Keratinocyte (primary cell): ENCODE results near the gene CEACAM19.

Experiments
- CTCF ChIP-seq, 3 experiments: IDR thresholded peaks in 1 of 3; conservative IDR thresholded peaks in 1 of 3; optimal IDR thresholded peaks in 1 of 3; 2 replicates in 2 of 3; 3 replicates in 1 of 3; pipeline versions ENCODE3 to v1.5.1; 2011; ENCODE audit warnings: low read length in 3 of 3, mild to moderate bottlenecking in 3 of 3, moderate library complexity in 2 of 3, control low read depth in 1 of 3, inconsistent platforms in 1 of 3; ENCODE audit not compliant: insufficient read depth in 2 of 3; ENCODE audit errors: extremely low read depth in 1 of 3
- EZH2 ChIP-seq: IDR thresholded peaks from one replicate; pipeline ENCODE4 v1.6.1; 2012; ENCODE audit warnings: inconsistent platforms, mild to moderate bottlenecking, low read length, moderate library complexity

GRCh38 chr19:44680536-44680935, 9.3 kb downstream of the CEACAM19 start:
- no peak for TF ChIP-seq CTCF (optimal IDR thresholded peaks at IDR 0.05 in 1 of 3, IDR thresholded peaks at IDR 0.05 in 1 of 3, conservative IDR thresholded peaks at IDR 0.05 in 1 of 3; ENCODE audit: extremely low read depth in 1 of 3, insufficient read depth in 2 of 3, low read length in 3 of 3)
- TF ChIP-seq EZH2, result no peak
